OCI-LY7 (cell line): Measurements from ENCODE around the gene MT1H. TPM values are rescaled to one million over a fixed set of nuclear protein-coding genes. Genes with fewer than 3 reads are reported as not detected.

ENCODE experiments used
- BruUV-seq: library from RNA; stranded (reverse); fragments of 400-500 nt; replicated peaks from 2 replicates; lab custom pipeline; 2021; lab: Mats Ljungman, UMichigan
- CTCF ChIA-PET: fragments of 300-600 bp; sonication (Branson Sonifier 250); formaldehyde crosslinking; loops from one replicate; lab custom pipeline; 2022; ENCODE audit warnings: antibody characterized with exemption; ENCODE audit not compliant: unreplicated experiment; lab: Charles Lee
- POLR2A ChIA-PET: fragments of 300-600 bp; sonication (Branson Sonifier 250); formaldehyde crosslinking; loops from one replicate; lab custom pipeline; 2022; ENCODE audit warnings: antibody characterized with exemption; lab: Charles Lee
- DNase-seq: peaks from one replicate; pipeline ENCODE4 v3.0.0-alpha.2; 2015; ENCODE audit warnings: low spot score
- H2AFZ ChIP-seq: fragments of 200-600 bp; sonication (generic), shearing (Covaris generic); 2 replicates; pipeline ENCODE4 v1.6.1; 2014; ENCODE audit warnings: mild to moderate bottlenecking, antibody characterized with exemption, low read length, moderate library complexity
- H3K27ac ChIP-seq: fragments of 200-600 bp; sonication (generic); 2 replicates; pipeline ENCODE4 v1.5.1; 2014; ENCODE audit warnings: mixed run types, low read depth, mild to moderate bottlenecking, moderate library complexity, low read length, inconsistent platforms; ENCODE audit not compliant: poor library complexity, severe bottlenecking
- H3K36me3 ChIP-seq: fragments of 200-600 bp; sonication (generic); 2 replicates; pipeline ENCODE4 v1.6.1; 2014; ENCODE audit warnings: mild to moderate bottlenecking, antibody characterized with exemption, low read length, moderate library complexity, mixed read lengths; ENCODE audit not compliant: insufficient read depth
- H3K4me1 ChIP-seq: fragments of 200-600 bp; sonication (generic); 2 replicates; pipeline ENCODE4 v1.5.1; 2014; ENCODE audit warnings: mild to moderate bottlenecking, low read length; ENCODE audit not compliant: insufficient read depth, poor library complexity, severe bottlenecking
- H3K4me2 ChIP-seq: fragments of 200-600 bp; sonication (generic); 2 replicates; pipeline ENCODE4 v1.6.1; 2014; ENCODE audit warnings: mild to moderate bottlenecking, low read length
- H3K4me3 ChIP-seq: fragments of 200-600 bp; sonication (generic); 2 replicates; pipeline ENCODE4 v1.5.1; 2014; ENCODE audit warnings: mild to moderate bottlenecking, low read depth, low read length; ENCODE audit not compliant: poor library complexity, severe bottlenecking
- H3K79me2 ChIP-seq: fragments of 200-600 bp; sonication (generic); 2 replicates; pipeline ENCODE4 v1.6.1; 2016; ENCODE audit warnings: low read depth, mild to moderate bottlenecking, low read length, moderate library complexity, mixed read lengths; ENCODE audit not compliant: insufficient read depth
- H3K9me2 ChIP-seq: fragments of 200-600 bp; sonication (generic); 2 replicates; pipeline ENCODE4 v1.6.1; 2016; ENCODE audit warnings: mild to moderate bottlenecking, low read length, mixed read lengths; ENCODE audit not compliant: insufficient read depth
- H3K9me3 ChIP-seq: fragments of 200-600 bp; sonication (generic); 2 replicates; pipeline ENCODE4 v1.6.1; 2014; ENCODE audit warnings: mild to moderate bottlenecking, mixed run types, low read length, mixed read lengths
- H4K20me1 ChIP-seq: fragments of 200-600 bp; sonication (generic); 2 replicates; pipeline ENCODE4 v1.6.1; 2014; ENCODE audit warnings: mild to moderate bottlenecking, antibody characterized with exemption, low read length, moderate library complexity, mixed read lengths; ENCODE audit not compliant: insufficient read depth
- CTCF ChIP-seq: fragments of 200-600 bp; sonication (generic); conservative IDR thresholded peaks from 2 replicates; pipeline ENCODE4 v1.5.1; 2014; ENCODE audit warnings: mild to moderate bottlenecking, antibody characterized with exemption, low read length, moderate library complexity, mixed read lengths
- EZH2phosphoT487 ChIP-seq: fragments of 200-600 bp; sonication (generic); IDR thresholded peaks from 2 replicates; pipeline ENCODE4 v1.6.1; 2018; ENCODE audit warnings: low read depth, borderline replicate concordance, mild to moderate bottlenecking, mixed run types, antibody characterized with exemption, low read length, moderate library complexity, mixed read lengths
- intact Hi-C: fragments of 100-400 bp; cut with micrococcal nuclease; formaldehyde crosslinking; loops from one replicate; pipeline ENCODE4 v1.10.0; 2022; ENCODE audit not compliant: unreplicated experiment
- total RNA-seq, 2 experiments: library from RNA; depleted of rRNA in 1 of 2; stranded (reverse); fragments of >200 nt in 1 of 2; shearing (Covaris generic) in 1 of 2; gene quantifications; 2 replicates each; pipeline ENCODE4 v1.2.3, GENCODE V29; 2014 to 2022

Gene MT1H
- total RNA-seq, 2 experiments from 2014 or later = not detected

- H3K36me3 ChIP-seq = no peaks in the 10 kb centered on the region
Observed at GRCh38 chr16:56645838-56646237, 23.8 kb upstream of the MT1H start.

GRCh38 chr16:56647641-56648431, 21.8 kb upstream of the MT1H start:
- CTCF ChIA-PET = no interaction called here
- intact Hi-C loops = no loop called here
- no peak for DNase-seq
- POLR2A ChIA-PET = no interaction called here
- Histone ChIP-seq H3K4me2 (no peak overlapping the region), H3K9me2 (no peaks in the 10 kb centered on the region), H3K27ac (no peak overlapping the region), H3K36me3 (no peaks in the 10 kb centered on the region), H3K4me1 (peaks cover under 1% of the 10 kb centered on the region), H3K4me3 (no peak overlapping the region), H3K79me2 (no peaks in the 10 kb centered on the region), H2AFZ (no peak overlapping the region), H3K9me3 (no peaks in the 10 kb centered on the region), H4K20me1 (no peaks in the 10 kb centered on the region)
- no peak for TF ChIP-seq CTCF
- TF ChIP-seq EZH2phosphoT487 = no peak
- BruUV-seq = no TSS peak

More at GRCh38 chr16:56645838-56646237, 23.8 kb upstream of the MT1H start:
- ChIA-PET CTCF (no interaction called here), POLR2A (interaction anchor here (0.9 kb wide), 1 partner anchor 15 kb away, joined by 3 read pairs; no protein-coding TSS in a partner anchor)
- H2AFZ ChIP-seq = no peak overlapping the region
- no peaks in the 10 kb centered on the region for H3K4me1 ChIP-seq
- H3K27ac ChIP-seq = no peak overlapping the region
- H3K4me2 ChIP-seq = no peak overlapping the region
- no peak overlapping the region for H3K4me3 ChIP-seq
- no TSS peak for BruUV-seq
- intact Hi-C loops = no loop called here
- no peak for DNase-seq
- TF ChIP-seq CTCF (no peak), EZH2phosphoT487 (no peak)
- H3K79me2 ChIP-seq = no peaks in the 10 kb centered on the region
- no peaks in the 10 kb centered on the region for H4K20me1 ChIP-seq
- no peaks in the 10 kb centered on the region for H3K9me2 ChIP-seq
- H3K9me3 ChIP-seq = no peaks in the 10 kb centered on the region

- no TSS peak for BruUV-seq
Observed at GRCh38 chr16:56649271-56649670, 20.3 kb upstream of the MT1H start.

More at GRCh38 chr16:56649271-56649670, 20.3 kb upstream of the MT1H start:
- intact Hi-C loops = no loop called here
- ChIA-PET CTCF (no interaction called here), POLR2A (no interaction called here)
- Histone ChIP-seq H3K27ac (no peak overlapping the region), H3K4me1 (peaks cover 6% of the 10 kb centered on the region), H3K36me3 (no peaks in the 10 kb centered on the region), H2AFZ (no peak overlapping the region), H3K9me2 (no peaks in the 10 kb centered on the region), H3K4me3 (no peak overlapping the region), H3K4me2 (no peak overlapping the region), H3K9me3 (no peaks in the 10 kb centered on the region), H3K79me2 (no peaks in the 10 kb centered on the region), H4K20me1 (no peaks in the 10 kb centered on the region)
- TF ChIP-seq EZH2phosphoT487 (no peak), CTCF (no peak)
- no peak for DNase-seq
